K562 (cell line): ENCODE data around the gene AP1M1. TPM values are rescaled to one million over a fixed set of nuclear protein-coding genes. Genes with fewer than 3 reads are reported as not detected.

ENCODE experiments used
- ATAC-seq: fragments of 200-7000 bp; cut with Tn5 transposase; 3 replicates; pipeline ENCODE4 v1.9.1; 2020; ENCODE audit warnings: moderate library complexity
- BruUV-seq: library from RNA; stranded (reverse); fragments of 400-500 nt; replicated peaks from 2 replicates; lab custom pipeline; 2021; lab: Mats Ljungman, UMichigan
- CTCF ChIA-PET: fragments of 300-600 bp; formaldehyde crosslinking; extraction: SDS; loops from one replicate; lab custom pipeline; 2021; ENCODE audit warnings: low intra/inter-chr PET ratio; lab: Yijun Ruan, JAX
- POLR2A ChIA-PET: fragments of 300-600, 350-650 bp; sonication (Branson Sonifier 250); formaldehyde crosslinking; extraction: SDS; loops from one replicate; lab custom pipeline; 2021; ENCODE audit warnings: antibody characterized with exemption, inconsistent platforms; lab: Yijun Ruan, JAX
- DNase-seq, 4 experiments: peaks; one replicate each; pipeline versions ENCODE4 v3.0.0 to v3.0.0-alpha.2; 2011 to 2018; ENCODE audit warnings: low spot score in 3 of 4, mixed read lengths in 3 of 4; ENCODE audit errors: extremely low read depth in 1 of 4
- FAIRE-seq: peaks from 2 replicates; lab custom pipeline; 2011; peaks lifted over from hg19 to GRCh38; lab: Jason Lieb, UNC
- H2AFZ ChIP-seq: 2 replicates; pipeline ENCODE4 v1.6.0; 2011; ENCODE audit warnings: low read depth, low read length, control low read depth, inconsistent platforms
- H3K27ac ChIP-seq: fragments of 200-600 bp; 3 replicates; pipeline ENCODE4 v1.8.0; 2011; ENCODE audit warnings: low read depth, mild to moderate bottlenecking, control low read depth, inconsistent platforms, low read length, moderate library complexity, mixed read lengths; ENCODE audit errors: extremely low read depth
- H3K27me3 ChIP-seq, 2 experiments: fragments of 300-600 bp in 1 of 2; 2 replicates in 1 of 2; 3 replicates in 1 of 2; pipeline versions ENCODE4 v1.6.0 to v1.8.0; 2011; ENCODE audit warnings: inconsistent platforms in 2 of 2, low read length in 2 of 2, mild to moderate bottlenecking in 1 of 2, mixed read lengths in 1 of 2, moderate library complexity in 1 of 2; ENCODE audit not compliant: control insufficient read depth in 2 of 2, insufficient read depth in 2 of 2
- H3K36me3 ChIP-seq: fragments of 300-600 bp; 3 replicates; pipeline ENCODE4 v1.8.0; 2011; ENCODE audit warnings: mild to moderate bottlenecking, low read length, inconsistent platforms; ENCODE audit not compliant: control insufficient read depth, insufficient read depth
- H3K4me1 ChIP-seq, 2 experiments: fragments of 200-600 bp in 1 of 2; replicated peaks in 1 of 2; 2 replicates in 1 of 2; 3 replicates in 1 of 2; pipeline versions ENCODE4 v1.5.1 to v1.8.0; 2011; ENCODE audit warnings: inconsistent platforms in 2 of 2, low read length in 2 of 2, mild to moderate bottlenecking in 1 of 2, mixed read lengths in 1 of 2, moderate library complexity in 1 of 2; ENCODE audit not compliant: control insufficient read depth in 2 of 2, insufficient read depth in 2 of 2
- H3K4me2 ChIP-seq: 2 replicates; pipeline ENCODE4 v1.6.1; 2011; ENCODE audit warnings: low read length, control low read depth, inconsistent platforms, mixed read lengths; ENCODE audit not compliant: insufficient read depth
- H3K4me3 ChIP-seq: fragments of 200-600 bp; sonication (generic), shearing (Covaris generic); 2 replicates; pipeline ENCODE4 v1.5.1; 2016; ENCODE audit warnings: control low read depth, inconsistent platforms
- H3K79me2 ChIP-seq: fragments of 200-600 bp; 3 replicates; pipeline ENCODE4 v1.8.0; 2011; ENCODE audit warnings: low read length, inconsistent platforms; ENCODE audit not compliant: control insufficient read depth, insufficient read depth
- H3K9ac ChIP-seq, 2 experiments: 2 replicates each; pipeline versions ENCODE4 v1.6.0 to v1.6.1; 2011; ENCODE audit warnings: low read depth in 2 of 2, low read length in 2 of 2, control low read depth in 1 of 2, inconsistent platforms in 1 of 2, mild to moderate bottlenecking in 1 of 2, mixed read lengths in 1 of 2; ENCODE audit not compliant: insufficient read depth in 1 of 2
- H3K9me1 ChIP-seq: one replicate; pipeline ENCODE4 v1.6.0; 2011; ENCODE audit warnings: inconsistent platforms, mild to moderate bottlenecking, low read length, moderate library complexity; ENCODE audit not compliant: control insufficient read depth, insufficient read depth
- H3K9me3 ChIP-seq: replicated peaks from 2 replicates; pipeline ENCODE4 v1.5.1; 2011; ENCODE audit warnings: low read depth, low read length, inconsistent platforms; ENCODE audit not compliant: control insufficient read depth, insufficient read depth
- H4K20me1 ChIP-seq: replicated peaks from 2 replicates; pipeline ENCODE4 v1.6.1; 2011; ENCODE audit warnings: low read length, inconsistent platforms, mixed read lengths; ENCODE audit not compliant: control insufficient read depth, insufficient read depth
- ZBTB34 ChIP-seq: fragments of 250-450 bp; sonication (Bioruptor Pico); IDR thresholded peaks from 2 replicates; pipeline ENCODE4 v1.8.0; 2021; ENCODE audit warnings: mild to moderate bottlenecking, moderate library complexity
- ZHX1 ChIP-seq: fragments of 150-350 bp; conservative IDR thresholded peaks from 2 replicates; pipeline ENCODE4 v1.6.1; 2014; ENCODE audit warnings: low read length
- ZNF311 ChIP-seq: fragments of 250-450 bp; sonication (Bioruptor Pico); IDR thresholded peaks from 2 replicates; pipeline ENCODE4 v1.4.0; 2020; ENCODE audit warnings: mild to moderate bottlenecking, moderate library complexity
- WGBS: fragments of 100-300 bp; shearing (Covaris generic); methylation state at CpG from one replicate; pipeline ENCODE4 v1.1.6; 2016; ENCODE audit warnings: low coverage, mixed read lengths; ENCODE audit not compliant: insufficient coverage; ENCODE audit errors: missing lambda C conversion rate; 5-methylcytosine and 5-hydroxymethylcytosine counted together
- in situ Hi-C: fragments of 300-500 bp; cut with MboI; formaldehyde crosslinking; loops from 4 replicates; pipeline ENCODE4 v1.15.0; 2018; ENCODE audit warnings: inconsistent platforms, mixed read lengths
- intact Hi-C: fragments of 100-400 bp; cut with micrococcal nuclease; formaldehyde crosslinking; loops from 2 replicates; pipeline ENCODE4 v1.14.2; 2022
- polyA plus RNA-seq, 8 experiments: library from polyadenylated mRNA; depleted of rRNA in 4 of 8; stranded (reverse) in 5 of 8; unstranded in 3 of 8; fragments of >200 nt; fragmentation: Nextera tagmentation in 2 of 8; fragmentation: Illumina TruSeq in 1 of 8; extraction: Ambion mirVana in 2 of 8; extraction: Trizol in 1 of 8; gene quantifications; 2 replicates each; pipeline versions ENCODE4 v1.2.1 to v1.2.3, GENCODE V29; 2011 to 2014; ENCODE audit warnings: inconsistent platforms in 1 of 8, missing spikeins in 1 of 8
- total RNA-seq, 7 experiments: library from RNA; depleted of rRNA in 6 of 7; stranded (reverse); fragments of >200 nt in 6 of 7; fragmentation: Illumina TruSeq in 2 of 7; extraction: Trizol in 2 of 7; gene quantifications; 2 replicates each; pipeline versions ENCODE4 v1.2.1 to v1.2.3, GENCODE V29; 2011 to 2021; ENCODE audit warnings: low replicate concordance in 1 of 7

The AP1M1 gene
- total and polyA plus RNA-seq, 9 of the 15 experiments (the other 6 are each of a cell fraction or from before 2014, with no cell fraction given): 0.87 to 56.2 (median 29.1) TPM

- Histone ChIP-seq H3K36me3 (peaks cover 25% of the 10 kb centered on the region), H4K20me1 (no peaks in the 10 kb centered on the region), H2AFZ (no peak overlapping the region), H3K4me2 (no peak overlapping the region)
- in situ Hi-C loops (no loop called here), intact Hi-C loops (no loop called here)
- ATAC-seq (no peak), FAIRE-seq (no peak)
- CTCF ChIA-PET: no interaction called here
- TF ChIP-seq ZNF311 (CRISPR knock-in tag): no peak
- TF ChIP-seq ZHX1: no peak
- TF ChIP-seq ZBTB34: no peak
- TF ChIP-seq, all 486 proteins: peak for 0
- Histone ChIP-seq H3K9me1 (no peaks in the 10 kb centered on the region), H3K9me3 (peaks cover 19% of the 10 kb centered on the region), H3K27ac (no peak overlapping the region), H3K4me3 (no peak overlapping the region), H3K4me1 (no peaks in the 10 kb centered on the region), H3K27me3 (no peaks in the 10 kb centered on the region), H3K9ac (no peak overlapping the region), H3K79me2 (no peaks in the 10 kb centered on the region)
- 76% methylated on average over 2 of the region's 2 CpGs for WGBS
- DNase-seq: no peak
- no TSS peak for BruUV-seq
- POLR2A ChIA-PET: interaction anchor here (0.5 kb wide), 1 partner anchor 39 kb away, joined by 3 read pairs; no protein-coding TSS in a partner anchor
Observed at GRCh38 chr19:16218851-16219250, 21.1 kb downstream of the AP1M1 start.
